HEK293 (cell line): Measurements from ENCODE around the gene CNOT8.
A peak's percentile ranks its signal among the peaks of the same experiment; 100 is the strongest.

Experiments used
- FEZF1 ChIP-seq: fragments of 450-650 bp; formaldehyde crosslinking; IDR thresholded peaks from 2 replicates; pipeline ENCODE4 v1.5.1; 2016; ENCODE audit warnings: missing biosample characterization, missing genetic modification characterization
- GFI1B ChIP-seq: fragments of 450-650 bp; formaldehyde crosslinking; IDR thresholded peaks from 2 replicates; pipeline ENCODE4 v1.5.1; 2016; ENCODE audit warnings: missing biosample characterization, missing genetic modification characterization
- GLIS1 ChIP-seq: fragments of 450-650 bp; formaldehyde crosslinking; IDR thresholded peaks from 2 replicates; pipeline ENCODE4 v1.5.1; 2016; ENCODE audit warnings: missing biosample characterization, missing genetic modification characterization
- KLF8 ChIP-seq: fragments of 450-650 bp; formaldehyde crosslinking; IDR thresholded peaks from 2 replicates; pipeline ENCODE4 v1.5.1; 2016; ENCODE audit warnings: missing biosample characterization, missing genetic modification characterization
- KLF9 ChIP-seq: fragments of 450-650 bp; formaldehyde crosslinking; IDR thresholded peaks from 2 replicates; pipeline ENCODE4 v1.5.1; 2016; ENCODE audit warnings: missing biosample characterization, missing genetic modification characterization, low read depth
- MYNN ChIP-seq: fragments of 450-650 bp; formaldehyde crosslinking; IDR thresholded peaks from 2 replicates; pipeline ENCODE4 v1.5.1; 2016; ENCODE audit warnings: missing biosample characterization, missing genetic modification characterization, borderline replicate concordance
- SETDB1 ChIP-seq: IDR thresholded peaks from one replicate; pipeline ENCODE4 v1.6.1; 2017; ENCODE audit warnings: mild to moderate bottlenecking, low read length, moderate library complexity, mixed read lengths; ENCODE audit not compliant: insufficient read length
- SP2 ChIP-seq: fragments of 450-650 bp; formaldehyde crosslinking; IDR thresholded peaks from 2 replicates; pipeline ENCODE4 v1.5.1; 2016; ENCODE audit warnings: missing biosample characterization, missing genetic modification characterization
- SP3 ChIP-seq: fragments of 450-650 bp; formaldehyde crosslinking; IDR thresholded peaks from 2 replicates; pipeline ENCODE4 v1.5.1; 2016; ENCODE audit warnings: missing biosample characterization, missing genetic modification characterization
- SP7 ChIP-seq: fragments of 450-650 bp; formaldehyde crosslinking; IDR thresholded peaks from 2 replicates; pipeline ENCODE4 v1.5.1; 2016; ENCODE audit warnings: missing biosample characterization, missing genetic modification characterization
- ZBTB10 ChIP-seq: fragments of 450-650 bp; formaldehyde crosslinking; IDR thresholded peaks from 2 replicates; pipeline ENCODE4 v1.5.1; 2016; ENCODE audit warnings: missing biosample characterization, missing genetic modification characterization
- ZBTB17 ChIP-seq: fragments of 450-650 bp; formaldehyde crosslinking; IDR thresholded peaks from 2 replicates; pipeline ENCODE4 v1.5.1; 2016; ENCODE audit warnings: missing biosample characterization, missing genetic modification characterization
- ZBTB21 ChIP-seq: fragments of 450-650 bp; formaldehyde crosslinking; IDR thresholded peaks from 2 replicates; pipeline ENCODE4 v1.5.1; 2017; ENCODE audit warnings: missing biosample characterization, missing genetic modification characterization
- ZBTB7A ChIP-seq: fragments of 450-650 bp; formaldehyde crosslinking; IDR thresholded peaks from 2 replicates; pipeline ENCODE4 v1.5.1; 2016; ENCODE audit warnings: low read depth, missing biosample characterization, missing genetic modification characterization
- ZFHX2 ChIP-seq: fragments of 450-650 bp; formaldehyde crosslinking; conservative IDR thresholded peaks from 2 replicates; pipeline ENCODE4 v1.5.1; 2016; ENCODE audit warnings: missing biosample characterization, missing genetic modification characterization
- ZFP37 ChIP-seq: fragments of 450-650 bp; formaldehyde crosslinking; IDR thresholded peaks from 2 replicates; pipeline ENCODE4 v1.5.1; 2016; ENCODE audit warnings: missing biosample characterization, missing genetic modification characterization
- ZIC2 ChIP-seq: fragments of 450-650 bp; formaldehyde crosslinking; IDR thresholded peaks from 2 replicates; pipeline ENCODE4 v1.5.1; 2016; ENCODE audit warnings: missing biosample characterization, missing genetic modification characterization
- ZNF10 ChIP-seq: fragments of 450-650 bp; formaldehyde crosslinking; IDR thresholded peaks from 2 replicates; pipeline ENCODE4 v1.5.1; 2017; ENCODE audit warnings: missing biosample characterization, missing genetic modification characterization
- ZNF221 ChIP-seq: fragments of 450-650 bp; formaldehyde crosslinking; IDR thresholded peaks from 2 replicates; pipeline ENCODE4 v1.5.1; 2017; ENCODE audit warnings: missing biosample characterization, missing genetic modification characterization, borderline replicate concordance
- ZNF335 ChIP-seq: fragments of 450-650 bp; formaldehyde crosslinking; conservative IDR thresholded peaks from 2 replicates; pipeline ENCODE4 v1.5.1; 2016; ENCODE audit warnings: missing biosample characterization, missing genetic modification characterization
- ZNF404 ChIP-seq: fragments of 450-650 bp; formaldehyde crosslinking; IDR thresholded peaks from 2 replicates; pipeline ENCODE4 v1.5.1; 2017; ENCODE audit warnings: missing biosample characterization, missing genetic modification characterization
- ZNF449 ChIP-seq: fragments of 450-650 bp; formaldehyde crosslinking; IDR thresholded peaks from 2 replicates; pipeline ENCODE4 v1.5.1; 2017; ENCODE audit warnings: missing biosample characterization, mild to moderate bottlenecking, missing genetic modification characterization, moderate library complexity
- ZNF501 ChIP-seq: fragments of 450-650 bp; formaldehyde crosslinking; IDR thresholded peaks from 2 replicates; pipeline ENCODE4 v1.5.1; 2016; ENCODE audit warnings: missing biosample characterization, missing genetic modification characterization
- ZNF558 ChIP-seq: fragments of 450-650 bp; formaldehyde crosslinking; IDR thresholded peaks from 2 replicates; pipeline ENCODE4 v1.5.1; 2016; ENCODE audit warnings: missing biosample characterization, missing genetic modification characterization
- ZNF580 ChIP-seq: fragments of 450-650 bp; formaldehyde crosslinking; IDR thresholded peaks from 2 replicates; pipeline ENCODE4 v1.5.1; 2016; ENCODE audit warnings: missing biosample characterization, missing genetic modification characterization
- ZNF658 ChIP-seq: fragments of 450-650 bp; formaldehyde crosslinking; IDR thresholded peaks from 2 replicates; pipeline ENCODE4; 2016; ENCODE audit warnings: missing biosample characterization, missing genetic modification characterization
- ZNF692 ChIP-seq: fragments of 450-650 bp; formaldehyde crosslinking; IDR thresholded peaks from 2 replicates; pipeline ENCODE4 v1.5.1; 2016; ENCODE audit warnings: missing biosample characterization, missing genetic modification characterization
- ZNF76 ChIP-seq: fragments of 450-650 bp; formaldehyde crosslinking; IDR thresholded peaks from 2 replicates; pipeline ENCODE4; 2016; ENCODE audit warnings: low read depth, missing biosample characterization, missing genetic modification characterization, borderline replicate concordance
- ZNF776 ChIP-seq: fragments of 450-650 bp; formaldehyde crosslinking; IDR thresholded peaks from 2 replicates; pipeline ENCODE4 v1.5.0; 2017; ENCODE audit warnings: missing biosample characterization, missing genetic modification characterization, borderline replicate concordance
- ZNF777 ChIP-seq: fragments of 450-650 bp; formaldehyde crosslinking; IDR thresholded peaks from 2 replicates; pipeline ENCODE4 v1.5.1; 2017; ENCODE audit warnings: missing biosample characterization, missing genetic modification characterization, borderline replicate concordance
- ZNF830 ChIP-seq: fragments of 450-650 bp; IDR thresholded peaks from 2 replicates; pipeline ENCODE4 v1.5.0; 2018; ENCODE audit warnings: missing biosample characterization, missing genetic modification characterization, low read depth, mild to moderate bottlenecking, moderate library complexity
- ZNF843 ChIP-seq: fragments of 450-650 bp; formaldehyde crosslinking; IDR thresholded peaks from 2 replicates; pipeline ENCODE4 v1.5.1; 2016; ENCODE audit warnings: missing biosample characterization, missing genetic modification characterization
- TF ChIP-seq, protein P1 (sequence below): fragments of 450-650 bp; formaldehyde crosslinking; IDR thresholded peaks from 2 replicates; pipeline ENCODE4 v1.5.1; 2016; ENCODE audit warnings: missing biosample characterization, missing genetic modification characterization

CNOT8 gene

GRCh38 chr5:154857530-154858296 lies 714 bp upstream of the CNOT8 start (continued):
- TF ChIP-seq ZNF449 (tag by site-specific recombination) (0 out of 2 replicates have a peak, but pooled peaks have one; percentile 57), ZNF335 (peak; percentile 71), ZNF658 (tag by site-specific recombination) (no peak), KLF9 (tag by site-specific recombination) (peak; percentile 99), ZBTB10 (peak; percentile 85), SP2 (tag by site-specific recombination) (no peak), ZFP37 (tag by site-specific recombination) (0 out of 2 replicates have a peak, but pooled peaks have one; percentile 44), ZFHX2 (peak; percentile 80), ZNF558 (tag by site-specific recombination) (no peak), ZNF501 (peak; percentile 94), ZNF843 (tag by site-specific recombination) (peak; percentile 38; the same call in 1 of the 2 replicates), SP7 (tag by site-specific recombination) (no peak), ZNF692 (tag by site-specific recombination) (peak; percentile 56; the same call in 1 of the 2 replicates), ZNF830 (no peak), FEZF1 (peak; percentile 42), ZBTB7A (tag by site-specific recombination) (0 out of 2 replicates have a peak, but pooled peaks have one; percentile 8), GLIS1 (tag by site-specific recombination) (peak; percentile 83), ZIC2 (peak; percentile 10; the same call in 1 of the 2 replicates), KLF8 (tag by site-specific recombination) (peak; percentile 88), MYNN (tag by site-specific recombination) (peak; percentile 48), ZNF777 (tag by site-specific recombination) (peak; percentile 76; the same call in 1 of the 2 replicates), GFI1B (tag by site-specific recombination) (no peak), ZNF10 (tag by site-specific recombination) (no peak), ZNF404 (no peak), ZNF580 (tag by site-specific recombination) (no peak), ZBTB17 (peak; percentile 32), ZNF76 (tag by site-specific recombination) (0 out of 2 replicates have a peak, but pooled peaks have one; percentile 8), ZNF221 (tag by site-specific recombination) (no peak), ZBTB21 (tag by site-specific recombination) (0 out of 2 replicates have a peak, but pooled peaks have one; percentile 24), SP3 (tag by site-specific recombination) (peak; percentile 50; the same call in 1 of the 2 replicates), ZNF776 (no peak), SETDB1 (no peak)
- TF ChIP-seq, protein P1, sequence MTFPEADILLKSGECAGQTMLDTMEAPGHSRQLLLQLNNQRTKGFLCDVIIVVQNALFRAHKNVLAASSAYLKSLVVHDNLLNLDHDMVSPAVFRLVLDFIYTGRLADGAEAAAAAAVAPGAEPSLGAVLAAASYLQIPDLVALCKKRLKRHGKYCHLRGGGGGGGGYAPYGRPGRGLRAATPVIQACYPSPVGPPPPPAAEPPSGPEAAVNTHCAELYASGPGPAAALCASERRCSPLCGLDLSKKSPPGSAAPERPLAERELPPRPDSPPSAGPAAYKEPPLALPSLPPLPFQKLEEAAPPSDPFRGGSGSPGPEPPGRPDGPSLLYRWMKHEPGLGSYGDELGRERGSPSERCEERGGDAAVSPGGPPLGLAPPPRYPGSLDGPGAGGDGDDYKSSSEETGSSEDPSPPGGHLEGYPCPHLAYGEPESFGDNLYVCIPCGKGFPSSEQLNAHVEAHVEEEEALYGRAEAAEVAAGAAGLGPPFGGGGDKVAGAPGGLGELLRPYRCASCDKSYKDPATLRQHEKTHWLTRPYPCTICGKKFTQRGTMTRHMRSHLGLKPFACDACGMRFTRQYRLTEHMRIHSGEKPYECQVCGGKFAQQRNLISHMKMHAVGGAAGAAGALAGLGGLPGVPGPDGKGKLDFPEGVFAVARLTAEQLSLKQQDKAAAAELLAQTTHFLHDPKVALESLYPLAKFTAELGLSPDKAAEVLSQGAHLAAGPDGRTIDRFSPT (tag by site-specific recombination), result peak; percentile 97
